Kidney (tissue), 14 donors: Measurements from ENCODE around the gene KCNT2. TPM values are rescaled to one million over a fixed set of nuclear protein-coding genes. Genes with fewer than 3 reads are reported as not detected.

ENCODE experiments used
- DNase-seq, 5 donors: peaks; one replicate each; pipeline ENCODE4 v3.0.0-alpha.2; 2013 to 2020
- FAIRE-seq: peaks from 2 replicates; lab custom pipeline; 2012; peaks lifted over from hg19 to GRCh38; lab: Jason Lieb, UNC
- H3K27ac ChIP-seq, 2 donors: one replicate each; pipeline ENCODE4 v1.7.0; 2013; ENCODE audit warnings: low read depth in 2 of 2, low read length in 2 of 2, inconsistent platforms in 1 of 2
- H3K27me3 ChIP-seq: one replicate; pipeline ENCODE4 v1.7.1; 2013; ENCODE audit warnings: low read length, inconsistent platforms; ENCODE audit not compliant: control insufficient read depth, insufficient read depth
- H3K36me3 ChIP-seq, 3 donors: one replicate each; pipeline versions ENCODE4 v1.7.0 to v1.7.1; 2013; ENCODE audit warnings: low read length in 3 of 3, control low read depth in 1 of 3, inconsistent platforms in 1 of 3; ENCODE audit not compliant: insufficient read depth in 3 of 3, control insufficient read depth in 2 of 3
- H3K4me1 ChIP-seq, 3 donors: one replicate each; pipeline versions ENCODE4 v1.7.0 to v1.7.1; 2013; ENCODE audit warnings: low read length in 3 of 3, inconsistent platforms in 1 of 3, low read depth in 1 of 3; ENCODE audit not compliant: control insufficient read depth in 2 of 3, insufficient read depth in 2 of 3
- H3K4me3 ChIP-seq, 3 donors: one replicate each; pipeline versions ENCODE4 v1.7.0 to v1.8.1; 2013; ENCODE audit warnings: low read length in 3 of 3, control low read depth in 1 of 3, inconsistent platforms in 1 of 3
- H3K9ac ChIP-seq, 3 donors: one replicate each; pipeline versions ENCODE4 v1.7.0 to v1.7.1; 2013; ENCODE audit warnings: low read length in 3 of 3, control low read depth in 1 of 3, inconsistent platforms in 1 of 3
- H3K9me3 ChIP-seq, 3 donors: one replicate each; pipeline versions ENCODE4 v1.7.0 to v1.7.1; 2013; ENCODE audit warnings: low read length in 3 of 3, control low read depth in 1 of 3, inconsistent platforms in 1 of 3; ENCODE audit not compliant: control insufficient read depth in 2 of 3, insufficient read depth in 1 of 3
- CTCF ChIP-seq: IDR thresholded peaks from 3 replicates; pipeline ENCODE4 v1.5.1; 2012; ENCODE audit warnings: mild to moderate bottlenecking, moderate library complexity, borderline replicate concordance; ENCODE audit not compliant: insufficient read depth; ENCODE audit errors: extremely low read depth
- intact Hi-C: fragments of 100-400 bp; cut with DNase I; formaldehyde crosslinking; loops from one replicate; pipeline ENCODE4 v1.11.1; 2022
- polyA plus RNA-seq: library from polyadenylated mRNA; stranded (reverse); fragments of 350-450 nt; fragmentation: Illumina TruSeq; extraction: RNeasy Lipid Tissue Mini Kit (QIAGEN cat#74804); gene quantifications from one replicate; pipeline ENCODE4 v1.2.3, GENCODE V29; 2014; ENCODE audit warnings: low read depth, low replicate concordance; ENCODE audit not compliant: insufficient read depth
- total RNA-seq: library from RNA; stranded (reverse); fragmentation: NEBNext Ultra II Directional; extraction: Animal tissue kit (Norgen Biotek cat#: 25700); gene quantifications from one replicate; pipeline ENCODE4 v1.2.1, GENCODE V29; 2021
- donor health status: control.
- donor health status: control.
- donor health status: control.
- donor health status: control.
- donor health status: control.
- donor health status: DM: yes; HTN: yes; CAD: no.
- donor health status: Normal renal cell carcinoma (clear cell type).

Gene KCNT2
- total and polyA plus RNA-seq, 2 donors from 2014 or later, result 0.39 to 6.3 TPM

GRCh38 chr1:196584696-196585095, 23.5 kb downstream of the KCNT2 start:
- DNase-seq (no peak), FAIRE-seq (no peak)
- Histone ChIP-seq H3K9ac (no peak overlapping the region), H3K27ac (no peak overlapping the region), H3K4me3 (no peak overlapping the region), H3K9me3 (no peaks in the 10 kb centered on the region), H3K4me1 (no peaks in the 10 kb centered on the region), H3K27me3 (no peaks in the 10 kb centered on the region), H3K36me3 (no peaks in the 10 kb centered on the region)
- TF ChIP-seq CTCF, result no peak
- intact Hi-C loops, result no loop called here

- no peaks in the 10 kb centered on the region for H3K4me1 ChIP-seq
- intact Hi-C loops, result no loop called here
- no peak overlapping the region for H3K27ac ChIP-seq
- DNase-seq (no peak), FAIRE-seq (no peak)
- H3K9ac ChIP-seq, result no peak overlapping the region
- TF ChIP-seq CTCF, result no peak
- no peaks in the 10 kb centered on the region for H3K27me3 ChIP-seq
- H3K4me3 ChIP-seq, result no peak overlapping the region
- H3K9me3 ChIP-seq, result no peaks in the 10 kb centered on the region
- H3K36me3 ChIP-seq, result no peaks in the 10 kb centered on the region
These were observed 30.9 kb downstream of the KCNT2 start for GRCh38 chr1:196577386-196577785.

GRCh38 chr1:196573226-196573625, 35.0 kb downstream of the KCNT2 start:
- H3K36me3 ChIP-seq, result no peaks in the 10 kb centered on the region
- H3K4me1 ChIP-seq, result no peaks in the 10 kb centered on the region
- FAIRE-seq, result no peak
- intact Hi-C loops, result no loop called here
- no peak overlapping the region for H3K27ac ChIP-seq
- no peak for DNase-seq
- no peak overlapping the region for H3K9ac ChIP-seq
- no peak for TF ChIP-seq CTCF
- no peaks in the 10 kb centered on the region for H3K27me3 ChIP-seq
- H3K9me3 ChIP-seq, result no peaks in the 10 kb centered on the region
- H3K4me3 ChIP-seq, result no peak overlapping the region

- intact Hi-C loops, result no loop called here
- DNase-seq, result no peak
- no peak overlapping the region for H3K9ac ChIP-seq
- no peak for FAIRE-seq
- H3K27me3 ChIP-seq, result no peaks in the 10 kb centered on the region
- no peak overlapping the region for H3K27ac ChIP-seq
- no peaks in the 10 kb centered on the region for H3K4me1 ChIP-seq
- no peak for TF ChIP-seq CTCF
- H3K9me3 ChIP-seq, result peaks cover 0 to 3% (median 0%) of the 10 kb centered on the region in 3 donors
- H3K4me3 ChIP-seq, result no peak overlapping the region
- H3K36me3 ChIP-seq, result no peaks in the 10 kb centered on the region
These were observed 41.0 kb downstream of the KCNT2 start for GRCh38 chr1:196567238-196567637.
